HCEC 1CT (cell line): ENCODE data around the gene CDK5R2.
"Not testable (repeated sequence)": the region's sequence is repeated elsewhere in the genome, so short reads cannot be mapped to it uniquely, and the experiment has no call there.

Experiments used
- DNase-seq: peaks from one replicate; pipeline ENCODE4 v3.0.0-alpha.2; 2017

Gene CDK5R2

GRCh38 chr2:218959141-218959731, at the start of gene CDK5R2:
CDK5R2 (plus strand) TSS chr2:218959666; CDS start chr2:218959821, 155 bp downstream.
- DNase-seq, result peak; percentile 78

- DNase-seq, result no peak
Measured at GRCh38 chr2:218910741-218911140, 48.7 kb upstream of the CDK5R2 start.

- no peak for DNase-seq
Measured at GRCh38 chr2:218920504-218920903, 39.0 kb upstream of the CDK5R2 start.

GRCh38 chr2:218924757-218925156, 34.7 kb upstream of the CDK5R2 start:
- no peak for DNase-seq

GRCh38 chr2:218925434-218925833, 34.0 kb upstream of the CDK5R2 start:
- no peak for DNase-seq

GRCh38 chr2:218927422-218927821, 32.0 kb upstream of the CDK5R2 start:
- DNase-seq, result no peak

- DNase-seq, result no peak
Measured at GRCh38 chr2:218927876-218928275, 31.6 kb upstream of the CDK5R2 start.

- not testable (repeated sequence) for DNase-seq
Measured at GRCh38 chr2:218930488-218930887, 29.0 kb upstream of the CDK5R2 start.

- not testable (repeated sequence) for DNase-seq
Measured at GRCh38 chr2:218931751-218932150, 27.7 kb upstream of the CDK5R2 start.

GRCh38 chr2:218944759-218945404, 14.6 kb upstream of the CDK5R2 start:
- no peak for DNase-seq

- no peak for DNase-seq
Measured at GRCh38 chr2:218946621-218947020, 12.8 kb upstream of the CDK5R2 start.

- no peak for DNase-seq
Measured at GRCh38 chr2:218952160-218952559, 7.3 kb upstream of the CDK5R2 start.

- DNase-seq, result no peak
Measured at GRCh38 chr2:218953366-218953954, 6.0 kb upstream of the CDK5R2 start.

- DNase-seq, result no peak
Measured at GRCh38 chr2:218954541-218955300, 4.7 kb upstream of the CDK5R2 start.

GRCh38 chr2:218956039-218956438, 3.4 kb upstream of the CDK5R2 start:
- no peak for DNase-seq

GRCh38 chr2:218957671-218958070, 1.8 kb upstream of the CDK5R2 start:
- DNase-seq, result no peak

- no peak for DNase-seq
Measured at GRCh38 chr2:218958276-218958675, 1.2 kb upstream of the CDK5R2 start.

GRCh38 chr2:218959761-218960308, 369 bp downstream of the CDK5R2 start:
- no peak for DNase-seq

GRCh38 chr2:218960309-218961165, 1.1 kb downstream of the CDK5R2 start:
- no peak for DNase-seq

GRCh38 chr2:218961229-218961628, 1.8 kb downstream of the CDK5R2 start:
- no peak for DNase-seq

GRCh38 chr2:218961651-218962570, 2.4 kb downstream of the CDK5R2 start:
- DNase-seq, result no peak
